ENCODE measurements around the gene CCDC88B.

The CCDC88B gene

DNA sequence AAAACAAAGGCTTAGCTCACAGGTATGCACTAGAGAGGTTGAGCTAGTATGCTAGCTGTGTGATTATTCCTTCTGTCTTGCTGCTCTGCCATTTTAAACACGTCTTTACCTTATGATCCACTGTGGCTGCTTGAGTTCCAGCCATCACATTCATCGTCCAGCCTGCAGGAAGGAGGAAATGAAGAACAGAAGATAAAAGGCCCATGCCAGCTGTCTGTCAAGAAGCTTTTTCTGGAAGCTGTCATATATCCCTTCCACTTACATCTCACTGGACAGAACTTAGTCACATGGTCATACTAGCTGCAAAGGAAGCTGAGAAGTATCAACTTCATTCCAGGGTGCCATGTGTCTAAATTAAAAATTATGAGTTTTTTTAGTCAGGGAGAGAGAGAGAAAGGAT lies 12.6 kb upstream of the CCDC88B start:
- 90% methylated on average over 2 of the region's 2 CpGs for WGBS
- Histone ChIP-seq H3K9ac (ENCODE audit: low read depth, low read length) (no peak overlapping the region), H3K27ac (ENCODE audit: low read depth, low read length) (no peak overlapping the region), H3K9me3 (ENCODE audit: insufficient read depth, low read depth, low read length) (no peaks in the 10 kb centered on the region), H3K4me3 (ENCODE audit: low read length) (no peak overlapping the region), H3K4me1 (ENCODE audit: insufficient read depth, low read length) (peaks cover 8% of the 10 kb centered on the region), H3K27me3 (ENCODE audit: insufficient read depth, low read length) (no peaks in the 10 kb centered on the region), H3K36me3 (ENCODE audit: insufficient read depth, low read length) (no peaks in the 10 kb centered on the region)

DNA sequence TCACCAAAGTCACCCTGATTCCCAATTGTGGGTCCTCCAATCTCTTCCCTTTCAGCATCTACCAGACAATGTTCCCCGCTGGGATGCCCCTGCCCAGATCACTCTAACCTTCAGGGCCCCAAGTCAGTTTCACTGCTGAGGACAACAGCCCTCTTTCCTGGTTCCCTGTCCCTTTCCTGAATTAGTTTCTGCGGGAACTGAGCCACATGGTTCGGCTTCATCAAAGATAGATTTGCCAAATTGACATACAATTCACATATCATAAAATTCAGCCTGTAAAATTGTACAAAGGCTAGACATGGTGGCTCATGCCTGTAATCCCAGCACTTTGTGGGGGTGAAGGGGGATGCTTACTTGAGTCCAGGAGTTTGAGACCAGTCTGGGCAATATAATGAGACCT lies 12.0 kb upstream of the CCDC88B start:
- Histone ChIP-seq H3K4me3 (ENCODE audit: low read length) (no peak overlapping the region), H3K4me1 (ENCODE audit: insufficient read depth, low read length) (peaks cover 8% of the 10 kb centered on the region), H3K9ac (ENCODE audit: low read depth, low read length) (no peak overlapping the region), H3K27me3 (ENCODE audit: insufficient read depth, low read length) (no peaks in the 10 kb centered on the region), H3K9me3 (ENCODE audit: insufficient read depth, low read depth, low read length) (no peaks in the 10 kb centered on the region), H3K36me3 (ENCODE audit: insufficient read depth, low read length) (no peaks in the 10 kb centered on the region), H3K27ac (ENCODE audit: low read depth, low read length) (no peak overlapping the region)
- 97% methylated on average over 3 of the region's 3 CpGs for WGBS

DNA sequence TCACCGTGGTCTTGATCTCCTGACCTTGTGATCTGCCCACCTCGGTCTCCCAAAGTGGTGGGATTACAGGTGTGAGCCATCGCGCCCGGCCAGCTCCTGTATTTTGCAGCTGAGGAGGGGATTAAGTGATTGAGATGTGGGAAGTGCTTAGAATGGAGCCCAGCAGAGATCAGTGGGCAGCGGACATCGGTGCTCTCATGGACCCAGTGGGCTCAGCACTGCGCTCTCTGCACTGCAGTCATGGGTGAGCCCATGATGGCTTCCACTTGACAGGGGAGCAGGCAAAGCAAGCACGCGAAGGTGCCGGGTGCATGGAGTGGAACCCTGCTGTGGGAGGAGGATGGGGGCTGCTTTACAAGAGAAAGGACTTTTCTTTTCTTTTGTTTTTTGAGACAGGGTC lies 9.1 kb upstream of the CCDC88B start:
- Histone ChIP-seq H3K9ac (ENCODE audit: low read depth, low read length) (no peak overlapping the region), H3K36me3 (ENCODE audit: insufficient read depth, low read length) (no peaks in the 10 kb centered on the region), H3K27me3 (ENCODE audit: insufficient read depth, low read length) (no peaks in the 10 kb centered on the region), H3K27ac (ENCODE audit: low read depth, low read length) (no peak overlapping the region), H3K4me1 (ENCODE audit: insufficient read depth, low read length) (peaks cover 4% of the 10 kb centered on the region; the same call in 1 of the 2 replicates), H3K4me3 (ENCODE audit: low read length) (no peak overlapping the region), H3K9me3 (ENCODE audit: insufficient read depth, low read depth, low read length) (no peaks in the 10 kb centered on the region)
- 74% methylated on average over 11 of the region's 11 CpGs for WGBS

DNA sequence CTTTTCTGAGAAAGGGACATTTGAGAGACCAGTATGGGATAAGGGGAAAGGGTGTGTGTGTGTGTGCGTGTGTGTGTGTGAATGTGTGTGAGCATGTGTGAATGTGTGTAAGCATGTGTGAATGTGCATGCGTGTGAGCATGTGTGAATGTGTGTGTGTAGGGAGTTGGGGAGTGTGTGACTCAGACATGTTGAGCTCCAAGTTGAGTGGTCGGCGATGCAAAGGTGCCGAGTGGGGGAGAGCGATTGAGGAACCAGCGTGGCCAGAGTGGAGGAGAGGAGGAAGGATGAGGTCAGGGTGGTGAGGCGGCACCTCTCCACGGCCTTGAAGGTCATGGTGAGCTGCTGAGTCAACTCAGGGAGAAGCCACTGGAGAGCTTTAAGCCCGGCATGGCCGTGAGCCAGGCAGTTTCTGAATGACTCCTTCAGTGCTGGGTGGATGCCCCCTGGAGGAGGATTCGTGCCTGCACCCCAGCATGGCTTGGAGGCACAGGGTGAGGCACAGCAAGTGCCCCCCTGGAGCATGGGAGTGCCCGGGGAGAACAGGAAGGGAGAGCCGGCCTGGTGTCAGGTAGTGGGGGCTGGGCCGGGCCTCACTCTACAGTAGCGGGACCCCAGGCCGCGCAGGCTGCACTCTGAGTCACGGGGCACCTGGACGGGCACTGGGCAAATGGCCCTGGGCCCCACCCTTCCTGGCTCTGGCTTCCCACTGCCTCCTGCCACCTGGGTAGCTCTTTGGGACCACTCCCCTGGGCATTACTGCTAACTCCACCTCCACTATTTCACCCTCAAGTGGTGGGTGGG lies 8.2 kb upstream of the CCDC88B start:
- Histone ChIP-seq H3K4me1 (ENCODE audit: insufficient read depth, low read length) (peaks cover 4% of the 10 kb centered on the region; the same call in 1 of the 2 replicates), H3K36me3 (ENCODE audit: insufficient read depth, low read length) (no peaks in the 10 kb centered on the region), H3K9ac (ENCODE audit: low read depth, low read length) (no peak overlapping the region), H3K4me3 (ENCODE audit: low read length) (no peak overlapping the region), H3K9me3 (ENCODE audit: insufficient read depth, low read depth, low read length) (no peaks in the 10 kb centered on the region), H3K27ac (ENCODE audit: low read depth, low read length) (no peak overlapping the region), H3K27me3 (ENCODE audit: insufficient read depth, low read length) (no peaks in the 10 kb centered on the region)
- WGBS: 77% methylated on average over 20 of the region's 20 CpGs

DNA sequence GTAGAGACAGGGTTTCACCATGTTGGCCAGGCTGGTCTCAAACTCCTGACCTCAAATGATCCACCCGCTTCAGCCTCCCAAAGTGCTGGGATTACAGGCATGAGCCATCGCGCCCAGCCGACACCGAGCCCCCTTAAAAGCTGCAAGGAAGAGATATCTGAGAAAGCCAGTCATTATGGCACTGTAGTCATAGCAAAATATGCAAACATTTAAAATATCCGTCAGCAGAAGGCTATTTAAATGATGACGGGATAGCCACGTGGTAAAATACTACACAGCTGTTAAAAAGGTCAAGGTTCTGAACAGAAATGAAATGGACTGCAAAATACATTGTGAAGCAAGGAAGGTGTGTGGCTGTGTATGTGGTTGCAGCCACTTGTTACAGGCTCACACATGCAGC lies 6.4 kb upstream of the CCDC88B start:
- no peak overlapping the region for H3K27ac ChIP-seq (ENCODE audit: low read depth, low read length)
- peaks cover 4% of the 10 kb centered on the region; the same call in 1 of the 2 replicates for H3K4me1 ChIP-seq (ENCODE audit: insufficient read depth, low read length)
- H3K36me3 ChIP-seq (ENCODE audit: insufficient read depth, low read length): no peaks in the 10 kb centered on the region
- no peak overlapping the region for H3K4me3 ChIP-seq (ENCODE audit: low read length)
- WGBS: 94% methylated on average over 8 of the region's 8 CpGs
- no peaks in the 10 kb centered on the region for H3K27me3 ChIP-seq (ENCODE audit: insufficient read depth, low read length)
- no peaks in the 10 kb centered on the region for H3K9me3 ChIP-seq (ENCODE audit: insufficient read depth, low read depth, low read length)
- H3K9ac ChIP-seq (ENCODE audit: low read depth, low read length): no peak overlapping the region

DNA sequence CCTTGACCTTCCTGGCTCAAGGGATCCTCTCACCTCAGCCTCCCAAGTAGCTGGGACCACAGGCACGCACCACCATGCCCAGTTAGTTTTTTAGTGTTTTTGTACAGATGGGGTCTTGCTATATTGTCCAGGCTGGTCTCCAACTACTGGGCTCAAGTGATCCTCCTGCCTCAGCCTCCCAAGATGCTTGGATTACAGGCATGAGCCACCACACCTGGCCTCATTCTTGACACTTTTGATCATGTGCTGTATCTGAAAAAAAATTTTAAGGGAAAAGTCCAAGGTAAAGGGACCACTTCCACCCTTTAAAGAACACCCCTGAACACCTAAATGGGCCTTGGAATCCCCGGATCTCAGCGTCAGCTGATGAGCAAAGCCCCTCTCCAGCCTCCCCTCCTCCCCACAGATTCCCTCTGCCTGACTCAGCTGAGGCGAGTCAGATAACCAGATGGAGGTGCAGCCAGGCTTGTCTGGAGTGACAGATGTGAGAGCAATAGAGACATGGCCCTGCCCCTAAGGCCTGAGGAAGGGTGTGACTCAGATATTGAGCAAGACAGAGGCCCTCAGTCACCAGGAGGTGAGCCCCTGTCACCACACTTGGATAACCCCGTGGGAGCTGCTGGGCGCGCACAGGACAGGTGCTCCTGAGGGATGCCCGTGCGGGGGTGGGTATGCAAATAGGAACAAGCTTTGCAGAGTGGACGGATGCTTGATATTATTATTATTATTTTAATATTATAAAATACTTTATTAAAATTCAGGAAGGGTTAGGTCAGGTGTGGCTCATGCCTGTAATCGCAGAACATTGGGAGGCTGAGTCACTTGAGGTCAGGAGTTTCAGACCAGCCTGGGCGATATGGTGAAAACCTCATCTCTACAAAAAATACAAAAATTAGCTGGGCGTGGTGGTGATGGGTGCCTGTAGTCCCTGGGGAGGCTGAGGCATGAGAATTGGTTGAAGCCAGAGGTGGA lies 5.0 kb upstream of the CCDC88B start:
- Histone ChIP-seq H3K27ac (ENCODE audit: low read depth, low read length) (no peak overlapping the region), H3K27me3 (ENCODE audit: insufficient read depth, low read length) (no peaks in the 10 kb centered on the region), H3K4me1 (ENCODE audit: insufficient read depth, low read length) (peaks cover 4% of the 10 kb centered on the region; the same call in 1 of the 2 replicates), H3K36me3 (ENCODE audit: insufficient read depth, low read length) (no peaks in the 10 kb centered on the region), H3K9me3 (ENCODE audit: insufficient read depth, low read depth, low read length) (no peaks in the 10 kb centered on the region), H3K9ac (ENCODE audit: low read depth, low read length) (no peak overlapping the region), H3K4me3 (ENCODE audit: low read length) (no peak overlapping the region)
- WGBS: 60% methylated on average over 11 of the region's 13 CpGs

DNA sequence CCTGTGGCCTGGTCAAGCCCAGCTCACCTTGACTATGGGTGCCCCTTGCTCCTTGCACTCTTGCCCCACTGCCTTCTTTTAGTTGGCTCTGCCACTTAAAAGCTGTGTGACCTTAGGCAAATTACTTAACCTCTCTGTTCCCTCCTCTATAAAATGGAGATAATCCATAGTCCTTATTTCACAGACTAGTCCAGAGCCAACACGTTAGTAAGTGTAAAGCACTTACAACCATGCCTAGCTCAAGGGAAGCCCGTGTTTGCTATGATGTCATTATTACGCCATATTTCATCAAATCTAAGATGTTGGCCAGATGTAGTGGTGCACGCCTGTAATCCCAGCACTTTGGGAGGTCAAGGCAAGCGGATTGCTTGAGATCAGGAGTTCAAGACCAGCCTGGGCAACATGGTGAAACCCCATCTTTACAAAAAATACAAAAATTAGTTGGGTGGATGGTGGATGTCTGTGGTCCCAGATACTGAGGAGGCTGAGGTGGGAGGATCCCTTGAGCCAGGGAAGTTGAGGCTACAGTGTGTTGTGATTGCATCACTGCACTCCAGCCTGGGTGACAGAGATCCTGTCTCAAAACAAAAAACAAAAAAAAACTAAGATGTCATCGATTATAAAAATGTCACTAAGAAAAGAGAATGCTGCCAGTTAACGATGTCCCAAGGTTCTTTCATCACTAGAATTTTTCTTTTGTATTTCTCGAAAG lies 2.3 kb upstream of the CCDC88B start:
- WGBS: 94% methylated on average over 7 of the region's 8 CpGs
- H3K4me1 ChIP-seq (ENCODE audit: insufficient read depth, low read length): peaks cover 5% of the 10 kb centered on the region; the same call in 1 of the 2 replicates
- no peak overlapping the region for H3K27ac ChIP-seq (ENCODE audit: low read depth, low read length)
- H3K4me3 ChIP-seq (ENCODE audit: low read length): no peak overlapping the region
- no peaks in the 10 kb centered on the region for H3K36me3 ChIP-seq (ENCODE audit: insufficient read depth, low read length)
- H3K9ac ChIP-seq (ENCODE audit: low read depth, low read length): no peak overlapping the region
- no peaks in the 10 kb centered on the region for H3K27me3 ChIP-seq (ENCODE audit: insufficient read depth, low read length)
- H3K9me3 ChIP-seq (ENCODE audit: insufficient read depth, low read depth, low read length): no peaks in the 10 kb centered on the region

DNA sequence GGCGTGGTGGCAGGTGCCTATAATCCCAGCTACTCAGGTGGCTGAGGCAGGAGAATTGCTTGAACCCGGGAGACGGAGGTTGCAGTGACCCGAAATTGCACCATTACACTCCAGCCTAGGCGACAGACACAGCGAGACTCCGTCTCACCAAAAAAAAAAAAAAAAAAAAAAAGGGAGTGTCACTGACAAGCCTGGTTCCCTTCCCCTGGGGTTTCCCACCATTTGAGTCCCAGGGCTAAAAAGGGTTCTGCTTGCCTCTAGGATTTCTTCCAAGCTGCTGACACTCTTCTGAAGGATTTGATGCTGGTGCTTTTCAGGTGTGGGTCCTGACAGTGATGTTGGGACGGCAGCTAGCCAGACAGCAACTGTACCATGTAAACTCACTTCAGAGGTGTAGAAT lies 1.3 kb upstream of the CCDC88B start:
- no peak overlapping the region for H3K9ac ChIP-seq (ENCODE audit: low read depth, low read length)
- H3K4me1 ChIP-seq (ENCODE audit: insufficient read depth, low read length): peaks cover 10% of the 10 kb centered on the region; the same call in 1 of the 2 replicates
- no peaks in the 10 kb centered on the region for H3K36me3 ChIP-seq (ENCODE audit: insufficient read depth, low read length)
- no peaks in the 10 kb centered on the region for H3K27me3 ChIP-seq (ENCODE audit: insufficient read depth, low read length)
- 92% methylated on average over 8 of the region's 8 CpGs for WGBS
- H3K4me3 ChIP-seq (ENCODE audit: low read length): no peak overlapping the region
- no peaks in the 10 kb centered on the region for H3K9me3 ChIP-seq (ENCODE audit: insufficient read depth, low read depth, low read length)
- no peak overlapping the region for H3K27ac ChIP-seq (ENCODE audit: low read depth, low read length)

DNA sequence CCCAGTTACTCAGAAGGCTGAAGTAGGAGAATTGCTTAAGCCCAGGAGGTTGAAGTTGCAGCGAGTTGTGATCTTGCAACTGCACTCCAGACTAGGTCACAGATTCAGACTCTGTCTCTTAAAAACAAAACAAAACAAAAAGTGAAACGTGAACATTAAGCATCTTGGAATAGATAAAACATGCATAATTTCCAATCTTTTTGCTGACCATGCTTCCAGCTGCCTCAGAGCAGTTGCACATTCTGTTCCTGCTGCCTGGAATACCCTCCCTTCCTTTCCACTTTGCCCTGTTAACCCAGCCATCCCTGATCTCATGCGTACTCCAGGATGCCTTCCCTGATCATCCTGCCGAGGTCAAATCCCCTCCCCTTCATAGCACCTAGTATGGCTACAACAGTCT lies 718 bp upstream of the CCDC88B start:
- WGBS: 88% methylated on average over 4 of the region's 4 CpGs
- Histone ChIP-seq H3K9ac (ENCODE audit: low read depth, low read length) (no peak overlapping the region), H3K36me3 (ENCODE audit: insufficient read depth, low read length) (no peaks in the 10 kb centered on the region), H3K27ac (ENCODE audit: low read depth, low read length) (no peak overlapping the region), H3K9me3 (ENCODE audit: insufficient read depth, low read depth, low read length) (no peaks in the 10 kb centered on the region), H3K27me3 (ENCODE audit: insufficient read depth, low read length) (no peaks in the 10 kb centered on the region), H3K4me1 (ENCODE audit: insufficient read depth, low read length) (peaks cover 10% of the 10 kb centered on the region; the same call in 1 of the 2 replicates), H3K4me3 (ENCODE audit: low read length) (no peak overlapping the region)

DNA sequence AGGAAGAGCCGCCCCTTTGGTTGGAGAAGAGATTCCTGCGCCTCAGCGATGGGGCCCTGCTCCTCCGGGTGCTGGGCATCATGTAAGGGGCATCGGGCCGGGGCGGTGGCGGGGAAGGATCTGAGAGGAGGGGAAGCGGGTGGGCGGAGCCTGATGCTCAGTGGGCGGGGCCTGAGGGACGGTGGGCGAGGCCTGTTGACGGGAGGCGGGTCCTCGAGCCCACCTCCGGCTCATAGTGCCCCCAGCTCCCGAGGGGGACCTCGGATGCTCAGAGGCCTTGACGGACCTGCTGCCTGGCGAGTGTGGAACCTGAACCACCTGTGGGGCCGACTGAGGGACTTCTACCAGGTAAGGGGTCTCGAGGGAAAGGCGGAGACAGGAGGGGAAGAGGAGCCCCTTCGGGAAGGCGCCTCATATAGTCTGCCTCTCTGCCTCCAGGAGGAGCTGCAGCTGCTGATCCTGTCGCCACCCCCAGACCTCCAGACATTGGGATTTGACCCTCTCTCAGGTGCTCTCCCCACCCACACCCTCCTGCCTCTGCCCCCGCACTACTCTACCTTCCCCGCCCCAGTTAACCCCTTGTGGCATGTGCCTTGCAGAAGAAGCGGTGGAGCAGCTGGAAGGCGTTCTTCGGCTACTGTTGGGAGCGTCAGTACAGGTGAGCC lies 799 bp downstream of the CCDC88B start:
- WGBS: 42% methylated on average over 33 of the region's 33 CpGs
- no peak overlapping the region; the same call in 1 of the 2 replicates for H3K9ac ChIP-seq (ENCODE audit: low read depth, low read length)
- H3K4me1 ChIP-seq (ENCODE audit: insufficient read depth, low read length): peaks cover 10% of the 10 kb centered on the region; the same call in 1 of the 2 replicates

More for the DNA sequence above, 799 bp downstream of the CCDC88B start:
- H3K4me3 ChIP-seq (ENCODE audit: low read length): peak overlapping the region; percentile 87
- H3K9me3 ChIP-seq (ENCODE audit: insufficient read depth, low read depth, low read length): no peaks in the 10 kb centered on the region
- H3K36me3 ChIP-seq (ENCODE audit: insufficient read depth, low read length): no peaks in the 10 kb centered on the region
- H3K27ac ChIP-seq (ENCODE audit: low read depth, low read length): no peak overlapping the region
- no peaks in the 10 kb centered on the region for H3K27me3 ChIP-seq (ENCODE audit: insufficient read depth, low read length)
